H4 (cell line): ENCODE results near the gene GORASP2. TPM values are rescaled to one million over a fixed set of nuclear protein-coding genes. Genes with fewer than 3 reads are reported as not detected.
"Not testable (repeated sequence)": the region's sequence is repeated elsewhere in the genome, so short reads cannot be mapped to it uniquely, and the experiment has no call there.

ENCODE experiments used
- DNase-seq: peaks from one replicate; pipeline ENCODE4 v3.0.0-alpha.2; 2015; ENCODE audit warnings: low spot score
- total RNA-seq: library from RNA; depleted of rRNA; stranded (reverse); fragments of >200 nt; shearing (Covaris generic); gene quantifications from 2 replicates; pipeline ENCODE4 v1.2.3, GENCODE V29; 2014; rRNA removed

The GORASP2 gene
- 29.8 and 42.3 TPM in 2 replicates for total RNA-seq

- peak; percentile 99 for DNase-seq
Measured at GRCh38 chr2:170928824-170929685, at the start of gene GORASP2. TSS of gene GORASP2 (plus strand) at chr2:170929253. CDS start at chr2:170929341, 88 bp downstream.

- no peak for DNase-seq
Measured at GRCh38 chr2:170881840-170882239, 47.2 kb upstream of the GORASP2 start.

GRCh38 chr2:170882758-170883157 lies 46.3 kb upstream of the GORASP2 start:
- DNase-seq: no peak

- no peak for DNase-seq
Measured at GRCh38 chr2:170883683-170884082, 45.4 kb upstream of the GORASP2 start.

GRCh38 chr2:170885130-170885791 lies 43.8 kb upstream of the GORASP2 start:
- DNase-seq: no peak

- DNase-seq: no peak
Measured at GRCh38 chr2:170886386-170886785, 42.7 kb upstream of the GORASP2 start.

- no peak for DNase-seq
Measured at GRCh38 chr2:170887496-170887895, 41.6 kb upstream of the GORASP2 start.

- DNase-seq: no peak
Measured at GRCh38 chr2:170887896-170888295, 41.2 kb upstream of the GORASP2 start.

GRCh38 chr2:170891893-170892292 lies 37.2 kb upstream of the GORASP2 start:
- no peak for DNase-seq

- no peak for DNase-seq
Measured at GRCh38 chr2:170892391-170892951, 36.6 kb upstream of the GORASP2 start.

GRCh38 chr2:170895023-170895757 lies 33.9 kb upstream of the GORASP2 start:
- DNase-seq: no peak

GRCh38 chr2:170896622-170897021 lies 32.4 kb upstream of the GORASP2 start:
- DNase-seq: no peak

GRCh38 chr2:170897108-170897507 lies 31.9 kb upstream of the GORASP2 start:
- DNase-seq: no peak

GRCh38 chr2:170905864-170906263 lies 23.2 kb upstream of the GORASP2 start:
- no peak for DNase-seq

GRCh38 chr2:170911314-170911889 lies 17.7 kb upstream of the GORASP2 start:
- no peak for DNase-seq

GRCh38 chr2:170914994-170915666 lies 13.9 kb upstream of the GORASP2 start:
- not testable (repeated sequence) for DNase-seq

- no peak for DNase-seq
Measured at GRCh38 chr2:170917219-170917913, 11.7 kb upstream of the GORASP2 start.

GRCh38 chr2:170917957-170918356 lies 11.1 kb upstream of the GORASP2 start:
- no peak for DNase-seq

- not testable (repeated sequence) for DNase-seq
Measured at GRCh38 chr2:170921873-170922272, 7.2 kb upstream of the GORASP2 start.
